Endothelial cell of umbilical vein (primary cell): ENCODE results near the gene ENG. TPM values are rescaled to one million over a fixed set of nuclear protein-coding genes. Genes with fewer than 3 reads are reported as not detected.

ENCODE experiments used
- BruUV-seq: library from RNA; stranded (reverse); fragments of 400-500 nt; replicated peaks from 2 replicates; lab custom pipeline; 2021; lab: Mats Ljungman, UMichigan
- CTCF ChIA-PET: fragments of 300-600, 350-600 bp; sonication (Branson Sonifier 250); formaldehyde crosslinking; loops from one replicate; lab custom pipeline; 2021; ENCODE audit warnings: antibody characterized with exemption, inconsistent platforms; lab: Charles Lee
- POLR2A ChIA-PET: fragments of 300-600, 350-600 bp; sonication (Branson Sonifier 250); formaldehyde crosslinking; loops from one replicate; lab custom pipeline; 2021; ENCODE audit warnings: antibody characterized with exemption, inconsistent platforms; lab: Charles Lee
- DNase-seq: peaks from one replicate; pipeline ENCODE4 v3.0.0-alpha.2; 2011; ENCODE audit warnings: low read depth, low spot score
- FAIRE-seq: peaks from 2 replicates; lab custom pipeline; 2011; peaks lifted over from hg19 to GRCh38; lab: Jason Lieb, UNC
- H2AFZ ChIP-seq: 2 replicates; pipeline ENCODE4 v1.6.0; 2012; ENCODE audit warnings: low read depth, low read length, control low read depth, inconsistent platforms
- H3K27ac ChIP-seq: 2 replicates; pipeline ENCODE4 v1.5.1; 2011; ENCODE audit warnings: low read depth, mild to moderate bottlenecking, control low read depth, low read length, moderate library complexity; ENCODE audit not compliant: insufficient read depth
- H3K27me3 ChIP-seq, 2 experiments: 2 replicates each; pipeline versions ENCODE4 v1.6.0 to v1.6.1; 2011; ENCODE audit warnings: low read length in 2 of 2, mixed read lengths in 1 of 2; ENCODE audit not compliant: control insufficient read depth in 2 of 2, insufficient read depth in 2 of 2
- H3K36me3 ChIP-seq, 2 experiments: 2 replicates in 1 of 2; 3 replicates in 1 of 2; pipeline ENCODE4 v1.5.1; 2011; ENCODE audit warnings: low read length in 2 of 2, mild to moderate bottlenecking in 1 of 2, moderate library complexity in 1 of 2; ENCODE audit not compliant: control insufficient read depth in 2 of 2, insufficient read depth in 2 of 2; ENCODE audit errors: extremely low read depth in 1 of 2
- H3K4me1 ChIP-seq: 3 replicates; pipeline ENCODE4 v1.5.1; 2011; ENCODE audit warnings: mild to moderate bottlenecking, low read length; ENCODE audit not compliant: control insufficient read depth, insufficient read depth; ENCODE audit errors: extremely low read depth
- H3K4me2 ChIP-seq: 2 replicates; pipeline ENCODE4 v1.6.1; 2011; ENCODE audit warnings: low read length, control low read depth, mixed read lengths; ENCODE audit not compliant: insufficient read depth
- H3K4me3 ChIP-seq, 3 experiments: fragments of 200-600 bp in 1 of 3; sonication (generic), shearing (Covaris generic) in 1 of 3; replicated peaks in 1 of 3; 2 replicates each; pipeline ENCODE4 v1.5.1; 2011 to 2016; ENCODE audit warnings: control low read depth in 3 of 3, low read length in 3 of 3, mild to moderate bottlenecking in 2 of 3, inconsistent platforms in 1 of 3, low read depth in 1 of 3, moderate library complexity in 1 of 3; ENCODE audit not compliant: insufficient read depth in 1 of 3
- H3K79me2 ChIP-seq: 2 replicates; pipeline ENCODE4 v1.6.0; 2012; ENCODE audit warnings: low read length, inconsistent platforms; ENCODE audit not compliant: control insufficient read depth, insufficient read depth
- H3K9ac ChIP-seq: replicated peaks from 2 replicates; pipeline ENCODE3; 2011; ENCODE audit warnings: low read length, control low read depth; ENCODE audit not compliant: insufficient read depth; ENCODE audit errors: extremely low read depth
- H3K9me1 ChIP-seq: replicated peaks from 3 replicates; pipeline ENCODE4 v1.6.0; 2011; ENCODE audit warnings: mild to moderate bottlenecking, low read length; ENCODE audit not compliant: control insufficient read depth, insufficient read depth; ENCODE audit errors: extremely low read depth
- H3K9me3 ChIP-seq: replicated peaks from 2 replicates; pipeline ENCODE4 v1.5.1; 2012; ENCODE audit warnings: low read length, inconsistent platforms; ENCODE audit not compliant: control insufficient read depth, insufficient read depth
- H4K20me1 ChIP-seq: replicated peaks from 2 replicates; pipeline ENCODE3; 2011; ENCODE audit warnings: mild to moderate bottlenecking, low read length; ENCODE audit not compliant: control insufficient read depth, insufficient read depth; ENCODE audit errors: extremely low read depth
- EZH2 ChIP-seq: IDR thresholded peaks from 2 replicates; pipeline ENCODE4 v1.6.1; 2012; ENCODE audit warnings: borderline replicate concordance, low read depth, mild to moderate bottlenecking, moderate library complexity, low read length, inconsistent platforms; ENCODE audit not compliant: severe bottlenecking
- FOS ChIP-seq: IDR thresholded peaks from 2 replicates; pipeline ENCODE4 v1.6.1; 2011; ENCODE audit warnings: mild to moderate bottlenecking, low read length, moderate library complexity, borderline replicate concordance; ENCODE audit not compliant: insufficient read depth
- GATA2 ChIP-seq: IDR thresholded peaks from 2 replicates; pipeline ENCODE4 v1.7.0; 2011; ENCODE audit warnings: low read depth, mild to moderate bottlenecking, moderate library complexity, mixed read lengths, low read length; ENCODE audit not compliant: insufficient read length, insufficient read depth
- JUN ChIP-seq: IDR thresholded peaks from 2 replicates; pipeline ENCODE4 v1.6.1; 2011; ENCODE audit warnings: borderline replicate concordance, low read depth; ENCODE audit not compliant: insufficient read length, insufficient read depth
- MAX ChIP-seq: IDR thresholded peaks from 2 replicates; pipeline ENCODE4 v1.6.1; 2011; ENCODE audit not compliant: insufficient read depth, insufficient read length
- MYC ChIP-seq: IDR thresholded peaks from one replicate; pipeline ENCODE4 v1.6.1; 2011; ENCODE audit warnings: mild to moderate bottlenecking, low read depth, low read length
- POLR2A ChIP-seq: IDR thresholded peaks from 2 replicates; pipeline ENCODE4 v1.6.1; 2012; ENCODE audit warnings: low read depth, mild to moderate bottlenecking, control low read depth, low read length
- POLR2AphosphoS5 ChIP-seq: IDR thresholded peaks from 2 replicates; pipeline ENCODE4 v1.6.1; 2012; ENCODE audit warnings: low read depth, mild to moderate bottlenecking, control low read depth, low read length, moderate library complexity; ENCODE audit not compliant: insufficient read depth
- dilution Hi-C: fragments of 300-500 bp; cut with MboI; formaldehyde crosslinking; loops from one replicate; pipeline ENCODE4 v1.15.0; 2019; ENCODE audit warnings: low sequenced_read_pairs; ENCODE audit not compliant: extremely low pct_ligation_motif_present
- intact Hi-C: fragments of 100-400 bp; cut with micrococcal nuclease; formaldehyde crosslinking; loops from one replicate; pipeline ENCODE4 v1.10.0; 2022
- polyA plus RNA-seq, 4 experiments: library from polyadenylated mRNA; depleted of rRNA in 3 of 4; stranded (reverse) in 3 of 4; unstranded in 1 of 4; fragments of >200 nt; gene quantifications; 2 replicates each; pipeline versions ENCODE4 v1.2.1 to v1.2.3, GENCODE V29; 2011 to 2012; ENCODE audit warnings: missing spikeins in 1 of 4
- total RNA-seq: library from RNA; stranded (reverse); gene quantifications from 2 replicates; pipeline ENCODE4 v1.2.3, GENCODE V29; 2021
- TF ChIP-seq, protein P1 (sequence below), 2 donors: IDR thresholded peaks; 1 replicate in 1 of 2; 2 replicates in 1 of 2; pipeline ENCODE4 v1.5.1; 2011; ENCODE audit warnings: low read length in 2 of 2, mild to moderate bottlenecking in 2 of 2, moderate library complexity in 2 of 2, control low read depth in 1 of 2, inconsistent platforms in 1 of 2, low read depth in 1 of 2; ENCODE audit not compliant: insufficient read depth in 1 of 2; ENCODE audit errors: extremely low read depth in 1 of 2

The ENG gene
- total and polyA plus RNA-seq, 2 donors (not counting 3 experiments of a cell fraction or from before 2014, with no cell fraction given) = 338 to 728 TPM

DNA sequence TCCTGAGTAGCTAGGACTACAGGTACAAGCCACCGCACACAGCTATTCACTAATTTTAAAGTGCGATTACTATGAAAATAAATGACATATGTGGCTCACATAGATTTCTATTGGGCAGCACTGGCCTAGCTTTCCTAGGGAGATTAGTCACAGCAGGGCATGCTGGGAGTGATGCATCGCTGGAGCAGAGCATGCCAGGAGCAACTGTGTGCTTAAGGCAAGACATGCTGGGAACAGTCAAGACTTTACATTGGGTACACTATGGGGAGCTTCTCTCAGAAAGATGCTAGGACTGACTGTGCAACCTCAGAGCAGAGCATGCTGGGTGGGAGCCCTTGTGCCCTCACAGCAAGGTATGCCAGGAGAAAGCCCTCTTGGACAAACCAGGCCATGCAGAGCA lies 35.6 kb upstream of the ENG start:
- H3K4me2 ChIP-seq = no peak overlapping the region
- no peak for DNase-seq
- POLR2A ChIA-PET = no interaction called here
- CTCF ChIA-PET = interaction anchor here (1.4 to 1.7 kb wide), 2 partner anchors 8 to 20 kb away, joined by 5 to 6 read pairs; no protein-coding TSS in a partner anchor
- H4K20me1 ChIP-seq = no peaks in the 10 kb centered on the region
- dilution Hi-C loops = no loop called here
- H3K9ac ChIP-seq = no peak overlapping the region
- no peak overlapping the region for H3K27ac ChIP-seq
- BruUV-seq = no TSS peak
- no peaks in the 10 kb centered on the region for H3K79me2 ChIP-seq
- FAIRE-seq = no peak
- H3K4me1 ChIP-seq = no peaks in the 10 kb centered on the region
- no peaks in the 10 kb centered on the region for H3K9me3 ChIP-seq
- H3K27me3 ChIP-seq = no peaks in the 10 kb centered on the region
- H3K4me3 ChIP-seq = no peak overlapping the region
- no peaks in the 10 kb centered on the region for H3K9me1 ChIP-seq
- H2AFZ ChIP-seq = no peak overlapping the region
- intact Hi-C loops = no loop called here
- TF ChIP-seq FOS = no peak
- TF ChIP-seq, protein P1, sequence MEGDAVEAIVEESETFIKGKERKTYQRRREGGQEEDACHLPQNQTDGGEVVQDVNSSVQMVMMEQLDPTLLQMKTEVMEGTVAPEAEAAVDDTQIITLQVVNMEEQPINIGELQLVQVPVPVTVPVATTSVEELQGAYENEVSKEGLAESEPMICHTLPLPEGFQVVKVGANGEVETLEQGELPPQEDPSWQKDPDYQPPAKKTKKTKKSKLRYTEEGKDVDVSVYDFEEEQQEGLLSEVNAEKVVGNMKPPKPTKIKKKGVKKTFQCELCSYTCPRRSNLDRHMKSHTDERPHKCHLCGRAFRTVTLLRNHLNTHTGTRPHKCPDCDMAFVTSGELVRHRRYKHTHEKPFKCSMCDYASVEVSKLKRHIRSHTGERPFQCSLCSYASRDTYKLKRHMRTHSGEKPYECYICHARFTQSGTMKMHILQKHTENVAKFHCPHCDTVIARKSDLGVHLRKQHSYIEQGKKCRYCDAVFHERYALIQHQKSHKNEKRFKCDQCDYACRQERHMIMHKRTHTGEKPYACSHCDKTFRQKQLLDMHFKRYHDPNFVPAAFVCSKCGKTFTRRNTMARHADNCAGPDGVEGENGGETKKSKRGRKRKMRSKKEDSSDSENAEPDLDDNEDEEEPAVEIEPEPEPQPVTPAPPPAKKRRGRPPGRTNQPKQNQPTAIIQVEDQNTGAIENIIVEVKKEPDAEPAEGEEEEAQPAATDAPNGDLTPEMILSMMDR (IDR thresholded peaks at IDR 0.05; ENCODE audit: extremely low read depth in 1 of 2, insufficient read depth in 1 of 2, low read depth in 1 of 2, low read length in 2 of 2) = no peak
- TF ChIP-seq MYC = no peak
- no peak for TF ChIP-seq JUN
- TF ChIP-seq GATA2 = no peak
- no peak for TF ChIP-seq MAX
- TF ChIP-seq POLR2A = no peak
- TF ChIP-seq POLR2AphosphoS5 = no peak
- TF ChIP-seq EZH2 = no peak
- peaks cover 15 to 49% of the 10 kb centered on the region in 2 experiments for H3K36me3 ChIP-seq
